Measurements from ENCODE around the gene OR13F1. TPM values are rescaled to one million over a fixed set of nuclear protein-coding genes. Genes with fewer than 3 reads are reported as not detected.

The OR13F1 gene
- total RNA-seq, 4 donors from 2014 or later: not detected

DNA sequence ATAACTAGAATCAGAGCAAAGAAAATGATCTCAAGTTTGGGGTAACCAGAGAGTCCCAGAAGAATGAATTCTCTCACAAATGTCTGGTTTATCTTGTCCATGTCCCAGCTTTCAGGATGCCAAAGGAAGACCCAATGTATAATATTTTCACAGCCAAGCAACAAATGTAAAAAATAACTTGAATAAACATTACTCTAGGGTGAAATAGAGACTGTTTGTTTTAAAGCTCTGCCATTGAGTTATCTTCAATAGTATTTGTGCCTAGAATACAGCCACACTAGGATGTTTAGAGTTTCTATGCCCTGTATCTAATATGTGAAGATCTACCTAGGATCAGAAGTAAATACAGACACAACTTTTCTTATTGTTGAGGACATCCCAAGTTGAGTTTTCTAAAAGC, 23.0 kb downstream of the OR13F1 start, which contains the start of gene OR13C4:
TSS of gene OR13C4 (minus strand) at position 101 of the 400 bp plus-strand sequence. CDS start at position 101, 0 bp downstream.
- no peak within 1 kb of the TSS for H3K4me3 ChIP-seq (ENCODE audit: low read depth, poor library complexity, severe bottlenecking)
- no peak for TF ChIP-seq POLR2A (IDR thresholded peaks at IDR 0.05)
- TF ChIP-seq, protein P1, sequence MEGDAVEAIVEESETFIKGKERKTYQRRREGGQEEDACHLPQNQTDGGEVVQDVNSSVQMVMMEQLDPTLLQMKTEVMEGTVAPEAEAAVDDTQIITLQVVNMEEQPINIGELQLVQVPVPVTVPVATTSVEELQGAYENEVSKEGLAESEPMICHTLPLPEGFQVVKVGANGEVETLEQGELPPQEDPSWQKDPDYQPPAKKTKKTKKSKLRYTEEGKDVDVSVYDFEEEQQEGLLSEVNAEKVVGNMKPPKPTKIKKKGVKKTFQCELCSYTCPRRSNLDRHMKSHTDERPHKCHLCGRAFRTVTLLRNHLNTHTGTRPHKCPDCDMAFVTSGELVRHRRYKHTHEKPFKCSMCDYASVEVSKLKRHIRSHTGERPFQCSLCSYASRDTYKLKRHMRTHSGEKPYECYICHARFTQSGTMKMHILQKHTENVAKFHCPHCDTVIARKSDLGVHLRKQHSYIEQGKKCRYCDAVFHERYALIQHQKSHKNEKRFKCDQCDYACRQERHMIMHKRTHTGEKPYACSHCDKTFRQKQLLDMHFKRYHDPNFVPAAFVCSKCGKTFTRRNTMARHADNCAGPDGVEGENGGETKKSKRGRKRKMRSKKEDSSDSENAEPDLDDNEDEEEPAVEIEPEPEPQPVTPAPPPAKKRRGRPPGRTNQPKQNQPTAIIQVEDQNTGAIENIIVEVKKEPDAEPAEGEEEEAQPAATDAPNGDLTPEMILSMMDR (IDR thresholded peaks at IDR 0.05): no peak
- DNase-seq (ENCODE audit: low spot score in 2 of 2): no peak
- intact Hi-C loops (cut with DNase I; ENCODE audit: low total_unique reads): no loop called here

DNA sequence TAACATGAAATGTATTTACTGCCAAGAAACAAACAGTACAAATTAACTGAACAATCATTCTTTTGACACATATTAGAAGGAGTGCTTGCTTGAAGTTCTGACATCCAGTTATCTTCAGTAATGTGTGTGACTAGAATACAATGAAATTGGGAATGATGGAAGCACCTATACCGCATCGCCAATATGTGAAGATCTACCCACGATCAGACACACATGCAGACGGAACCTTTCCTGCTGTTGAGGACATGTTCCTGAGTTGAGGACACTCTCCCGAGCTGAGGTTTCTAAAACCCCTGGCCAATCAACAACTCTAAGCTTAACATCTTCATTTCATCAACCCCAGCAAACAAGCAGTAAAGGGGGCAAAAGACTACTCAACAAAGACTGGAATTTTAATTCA, 32.7 kb downstream of the OR13F1 start, which contains the start of gene OR13C3:
TSS of gene OR13C3 (minus strand) at position 101 of the 400 bp plus-strand sequence. CDS start 133 bp downstream, outside the sequence.
- no peak for TF ChIP-seq POLR2A (IDR thresholded peaks at IDR 0.05)
- TF ChIP-seq, protein P1 (IDR thresholded peaks at IDR 0.05): no peak
- H3K4me3 ChIP-seq (ENCODE audit: low read depth, poor library complexity, severe bottlenecking): no peak within 1 kb of the TSS
- intact Hi-C loops (cut with DNase I; ENCODE audit: low total_unique reads): no loop called here
- 93 to 94% methylated on average over 5 of the region's 5 CpGs for WGBS, 2 donors
- DNase-seq (ENCODE audit: low spot score in 2 of 2): no peak

DNA sequence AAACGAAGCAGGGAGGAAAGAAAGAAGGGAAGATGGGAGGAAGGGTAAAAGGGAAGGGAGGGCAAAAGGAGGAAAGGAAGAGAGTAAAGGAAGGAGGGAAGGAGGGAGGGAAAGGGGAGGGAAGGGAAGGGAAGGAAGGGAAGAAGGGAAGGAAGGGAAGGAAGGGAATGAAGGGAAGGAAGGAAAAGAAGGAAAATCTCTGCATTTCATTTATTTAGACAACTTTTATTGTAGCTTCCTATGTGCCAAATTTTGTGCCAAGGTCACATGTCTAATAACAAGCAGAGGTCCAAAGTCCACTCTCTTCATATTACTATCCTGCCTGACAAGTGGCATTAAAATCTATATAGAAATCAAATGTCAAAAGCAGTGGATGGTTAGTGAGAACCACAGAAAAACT, 35.2 kb downstream of the OR13F1 start:
- intact Hi-C loops (cut with DNase I; ENCODE audit: low total_unique reads): no loop called here
- WGBS, 2 donors: 36 to 63% methylated on average over 1 of the region's 1 CpG
- no peak for TF ChIP-seq POLR2A (IDR thresholded peaks at IDR 0.05)
- TF ChIP-seq, protein P1 (IDR thresholded peaks at IDR 0.05): no peak
- no peak for DNase-seq (ENCODE audit: low spot score in 2 of 2)
- H3K4me3 ChIP-seq (ENCODE audit: low read depth, poor library complexity, severe bottlenecking): no peak overlapping the region

DNA sequence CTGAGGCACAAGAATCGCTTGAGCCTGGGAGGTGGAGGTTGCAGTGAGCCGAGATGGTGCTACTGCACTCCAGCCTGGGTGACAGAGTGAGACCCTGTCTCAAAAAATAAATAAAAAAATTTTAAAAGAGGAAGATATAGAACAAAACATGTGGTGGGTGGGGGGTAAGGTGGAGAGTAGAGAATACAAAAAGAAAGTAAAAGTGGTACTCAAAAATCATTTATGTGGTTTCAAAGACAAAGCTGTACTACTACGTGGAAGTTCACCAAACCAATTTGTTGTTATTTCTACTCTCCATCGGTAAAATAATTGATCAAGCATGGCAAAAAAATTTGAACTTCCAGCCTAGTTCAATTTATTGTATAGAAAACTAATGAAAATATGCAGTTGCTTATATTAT, 40.6 kb downstream of the OR13F1 start:
- no peak for DNase-seq (ENCODE audit: low spot score in 2 of 2)
- TF ChIP-seq POLR2A (IDR thresholded peaks at IDR 0.05): no peak
- TF ChIP-seq, protein P1 (IDR thresholded peaks at IDR 0.05): no peak
- no peak overlapping the region for H3K4me3 ChIP-seq (ENCODE audit: low read depth, poor library complexity, severe bottlenecking)
- intact Hi-C loops (cut with DNase I; ENCODE audit: low total_unique reads): no loop called here
- 91% methylated on average over 4 of the region's 4 CpGs for WGBS, 2 donors

DNA sequence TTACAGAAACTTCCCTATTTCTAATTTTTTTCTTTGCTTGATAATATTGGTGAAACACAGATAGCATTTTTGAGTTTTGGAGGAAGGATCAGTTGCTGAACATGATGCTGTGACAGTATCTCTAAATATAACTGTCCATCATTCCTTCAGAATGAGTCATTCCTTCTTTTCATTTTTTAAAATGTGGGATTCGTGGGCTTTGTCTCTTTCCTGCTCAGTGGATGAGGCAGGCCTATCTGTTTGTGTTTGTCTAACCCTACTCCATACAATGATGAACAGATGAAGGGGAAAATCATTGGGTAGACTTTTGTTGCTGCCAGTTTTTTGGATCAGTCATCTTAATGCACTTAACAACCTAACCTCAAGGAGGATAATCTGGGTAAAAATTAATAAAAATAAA, 49.2 kb downstream of the OR13F1 start:
- no peak for TF ChIP-seq POLR2A (IDR thresholded peaks at IDR 0.05)
- TF ChIP-seq, protein P1 (IDR thresholded peaks at IDR 0.05): no peak
- H3K4me3 ChIP-seq (ENCODE audit: low read depth, poor library complexity, severe bottlenecking): no peak overlapping the region
- 15 to 19% methylated on average over 1 of the region's 1 CpG for WGBS, 2 donors
- no peak for DNase-seq (ENCODE audit: low spot score in 2 of 2)
- intact Hi-C loops (cut with DNase I; ENCODE audit: low total_unique reads): no loop called here

Other genes starting within 250 kb of the OR13F1 start
- not detected for gene OR13C4, start 22.9 kb downstream of the OR13F1 start, total RNA-seq
- not detected for gene OR13C3, start 32.6 kb downstream of the OR13F1 start, total RNA-seq
- not detected for gene OR13C8, start 64.9 kb downstream of the OR13F1 start, total RNA-seq
- not detected for gene OR13C5, start 95.2 kb downstream of the OR13F1 start, total RNA-seq
- under 1 TPM in 1 of 4 donors, not detected in 3; 0.36 TPM for gene OR13C2, start 101.4 kb downstream of the OR13F1 start, total RNA-seq
- gene OR13C9, start 113.9 kb downstream of the OR13F1 start, total RNA-seq: not detected
- not detected for gene OR13D1, start 190.3 kb downstream of the OR13F1 start, total RNA-seq
- gene NIPSNAP3A, start 243.4 kb downstream of the OR13F1 start, total RNA-seq: 10 to 100 TPM; 22.0 to 30.1 (median 26.0) TPM

Measured in lower leg skin (tissue), 4 donors.